Measurements from ENCODE around the gene SLC6A20. TPM values are rescaled to one million over a fixed set of nuclear protein-coding genes. Genes with fewer than 3 reads are reported as not detected.

Gene SLC6A20
- total RNA-seq, 1 donor: not detected

DNA sequence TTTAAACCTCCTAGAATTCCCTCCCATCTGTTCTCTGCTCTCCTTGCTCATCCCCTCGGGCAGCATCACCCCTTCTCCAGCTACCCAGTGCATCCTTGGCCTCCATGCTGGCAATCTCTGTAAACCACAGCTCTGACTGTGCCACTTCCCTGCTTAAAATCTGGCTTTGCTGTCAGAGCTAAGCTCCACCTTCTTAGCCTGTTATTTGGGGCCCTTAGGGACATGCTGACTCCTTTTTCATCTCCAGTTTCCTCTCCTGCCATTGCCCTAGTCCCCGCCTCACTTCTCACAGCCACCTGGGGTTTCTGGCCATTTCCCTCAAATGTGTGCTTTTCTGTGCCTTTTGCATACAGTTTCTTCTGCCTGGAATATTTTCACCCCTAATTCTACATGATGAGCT is 5.7 kb downstream of the SLC6A20 start:
- no peak for DNase-seq (ENCODE audit: low read depth)
- H3K4me3 ChIP-seq (ENCODE audit: low read depth, low read length): no peak overlapping the region
- TF ChIP-seq, protein P1, sequence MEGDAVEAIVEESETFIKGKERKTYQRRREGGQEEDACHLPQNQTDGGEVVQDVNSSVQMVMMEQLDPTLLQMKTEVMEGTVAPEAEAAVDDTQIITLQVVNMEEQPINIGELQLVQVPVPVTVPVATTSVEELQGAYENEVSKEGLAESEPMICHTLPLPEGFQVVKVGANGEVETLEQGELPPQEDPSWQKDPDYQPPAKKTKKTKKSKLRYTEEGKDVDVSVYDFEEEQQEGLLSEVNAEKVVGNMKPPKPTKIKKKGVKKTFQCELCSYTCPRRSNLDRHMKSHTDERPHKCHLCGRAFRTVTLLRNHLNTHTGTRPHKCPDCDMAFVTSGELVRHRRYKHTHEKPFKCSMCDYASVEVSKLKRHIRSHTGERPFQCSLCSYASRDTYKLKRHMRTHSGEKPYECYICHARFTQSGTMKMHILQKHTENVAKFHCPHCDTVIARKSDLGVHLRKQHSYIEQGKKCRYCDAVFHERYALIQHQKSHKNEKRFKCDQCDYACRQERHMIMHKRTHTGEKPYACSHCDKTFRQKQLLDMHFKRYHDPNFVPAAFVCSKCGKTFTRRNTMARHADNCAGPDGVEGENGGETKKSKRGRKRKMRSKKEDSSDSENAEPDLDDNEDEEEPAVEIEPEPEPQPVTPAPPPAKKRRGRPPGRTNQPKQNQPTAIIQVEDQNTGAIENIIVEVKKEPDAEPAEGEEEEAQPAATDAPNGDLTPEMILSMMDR (IDR thresholded peaks at IDR 0.05; ENCODE audit: insufficient read depth, low read length): no peak

DNA sequence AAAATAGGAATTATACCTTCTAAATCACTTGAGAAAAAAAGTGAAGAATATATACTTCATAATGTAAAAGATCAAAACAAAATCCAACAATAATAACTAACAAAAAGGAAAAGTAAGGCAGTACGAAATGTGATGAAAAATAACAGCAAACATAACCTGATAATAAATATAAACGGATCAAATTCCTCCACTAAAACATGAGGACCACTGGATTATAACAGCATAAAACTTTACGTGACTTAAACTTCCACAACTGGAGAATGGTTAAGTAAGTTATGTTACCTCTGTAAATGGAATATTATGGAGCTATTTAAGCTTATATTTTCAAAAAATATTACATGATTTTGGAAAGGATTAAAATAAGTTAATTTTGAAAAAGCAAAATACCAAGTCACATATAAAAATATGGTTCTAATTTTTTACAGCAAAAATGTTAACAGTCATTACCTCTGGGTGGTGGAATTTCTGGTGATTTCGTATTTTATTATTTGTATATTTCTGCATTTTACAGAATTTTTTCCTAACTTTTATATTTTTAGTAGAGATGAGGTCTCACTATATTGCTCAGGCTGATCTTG is 7.0 kb downstream of the SLC6A20 start:
- no peak for DNase-seq (ENCODE audit: low read depth)
- TF ChIP-seq, protein P1 (IDR thresholded peaks at IDR 0.05; ENCODE audit: insufficient read depth, low read length): no peak
- H3K4me3 ChIP-seq (ENCODE audit: low read depth, low read length): no peak overlapping the region

DNA sequence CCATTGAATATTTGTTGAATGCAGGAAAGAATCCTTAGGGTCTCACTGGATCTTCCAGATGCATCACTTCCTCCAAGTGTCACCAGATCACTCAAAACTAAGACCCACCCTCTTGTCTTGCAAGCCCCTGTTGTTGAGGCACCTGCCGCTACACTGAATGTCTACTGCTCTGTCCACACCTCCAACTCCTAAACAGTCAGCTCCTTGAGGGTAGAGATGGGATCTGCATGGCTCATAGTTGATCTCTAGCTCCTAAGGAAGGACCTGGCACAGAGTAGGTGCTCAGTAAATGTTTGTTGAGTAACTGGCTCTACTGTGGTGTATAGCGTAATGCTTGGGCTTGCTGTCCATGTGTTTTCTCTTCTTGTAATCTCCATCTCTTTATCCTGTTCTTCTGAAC is 8.8 kb downstream of the SLC6A20 start:
- DNase-seq (ENCODE audit: low read depth): no peak
- TF ChIP-seq, protein P1 (IDR thresholded peaks at IDR 0.05; ENCODE audit: insufficient read depth, low read length): no peak
- no peak overlapping the region for H3K4me3 ChIP-seq (ENCODE audit: low read depth, low read length)

DNA sequence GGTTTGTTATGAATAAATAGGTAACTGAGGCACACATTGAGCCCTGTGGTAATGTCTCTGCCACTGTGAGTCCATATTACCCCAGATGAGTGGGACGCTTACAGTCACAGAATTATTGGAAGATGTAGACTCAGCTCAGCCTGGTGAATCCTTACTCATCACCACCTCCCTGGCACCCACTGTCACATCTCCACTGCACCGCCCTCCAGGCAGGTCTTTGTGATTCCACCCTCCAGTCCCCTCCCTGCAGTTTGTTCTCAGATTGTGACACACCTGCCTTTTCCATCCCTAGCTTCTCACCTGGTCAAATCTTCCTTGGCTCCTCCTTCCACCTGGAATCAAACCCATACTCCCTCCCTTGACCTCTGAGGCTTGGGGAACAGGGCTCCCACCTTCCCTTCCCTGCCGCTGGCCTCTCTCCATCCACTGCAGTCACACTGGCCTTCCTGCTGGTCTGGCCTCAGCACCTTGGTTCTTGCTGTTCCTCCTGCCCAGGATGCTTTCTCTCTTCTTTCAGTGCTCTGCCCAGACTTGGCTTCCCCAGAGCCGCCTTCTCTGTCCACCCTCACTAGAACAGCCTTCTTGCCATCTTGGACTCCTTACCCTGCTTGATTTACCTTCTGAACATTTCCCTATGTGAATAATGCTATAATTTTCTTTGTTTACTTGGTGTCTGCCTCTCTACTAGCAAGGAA is 9.4 kb downstream of the SLC6A20 start:
- H3K4me3 ChIP-seq (ENCODE audit: low read depth, low read length): no peak overlapping the region
- DNase-seq (ENCODE audit: low read depth): no peak
- TF ChIP-seq, protein P1 (IDR thresholded peaks at IDR 0.05; ENCODE audit: insufficient read depth, low read length): no peak

DNA sequence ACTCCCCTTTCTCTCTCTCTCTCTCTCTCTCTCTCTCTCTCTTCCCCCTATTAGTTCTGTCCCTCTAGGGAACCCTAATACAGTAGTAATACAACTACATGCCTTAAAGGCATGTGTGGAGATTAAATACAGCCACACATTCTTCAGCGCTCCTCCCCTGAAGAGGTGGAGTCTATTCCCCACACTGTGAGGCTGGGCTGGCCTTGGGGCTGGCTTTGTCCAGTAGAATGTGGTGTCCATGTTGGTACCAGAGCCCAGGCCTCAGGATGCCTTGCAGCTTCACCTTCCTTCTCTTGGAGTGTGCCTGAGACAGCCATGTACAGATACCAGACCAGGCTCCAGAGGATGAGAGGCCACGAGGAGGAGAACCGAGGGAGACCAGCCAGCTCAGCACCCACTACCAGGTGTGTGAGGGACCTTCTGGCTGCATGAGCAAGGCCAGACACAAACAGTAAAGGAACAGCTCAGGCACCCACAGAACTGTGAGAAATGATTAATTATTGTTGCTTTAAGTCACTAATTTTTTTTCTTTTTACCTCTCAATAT is 10.7 kb downstream of the SLC6A20 start:
- TF ChIP-seq, protein P1 (IDR thresholded peaks at IDR 0.05; ENCODE audit: insufficient read depth, low read length): no peak
- no peak overlapping the region for H3K4me3 ChIP-seq (ENCODE audit: low read depth, low read length)
- no peak for DNase-seq (ENCODE audit: low read depth)

DNA sequence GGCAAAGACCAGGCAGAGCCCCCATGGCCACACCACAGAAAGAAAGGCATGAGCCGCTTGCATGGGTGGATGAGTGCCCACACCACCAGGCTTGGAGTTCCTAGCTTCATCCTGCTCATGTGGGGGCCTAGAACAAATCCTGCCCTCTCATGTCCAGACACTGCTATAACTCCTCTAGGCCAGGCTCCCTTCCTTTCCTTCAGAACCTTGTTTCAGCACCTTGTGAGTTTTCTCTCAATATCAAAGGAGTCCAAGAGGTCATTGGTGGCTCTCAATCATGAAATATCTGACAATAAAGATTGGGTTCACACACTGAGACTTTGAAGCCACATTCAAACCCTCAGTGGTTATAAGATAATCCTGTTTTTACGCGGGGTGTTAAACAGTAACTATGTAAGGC is 12.7 kb downstream of the SLC6A20 start:
- DNase-seq (ENCODE audit: low read depth): no peak
- no peak overlapping the region for H3K4me3 ChIP-seq (ENCODE audit: low read depth, low read length)
- TF ChIP-seq, protein P1 (IDR thresholded peaks at IDR 0.05; ENCODE audit: insufficient read depth, low read length): no peak

All from fibroblast of the aortic adventitia (primary cell).